ENCODE data around the gene CA9.

DNA sequence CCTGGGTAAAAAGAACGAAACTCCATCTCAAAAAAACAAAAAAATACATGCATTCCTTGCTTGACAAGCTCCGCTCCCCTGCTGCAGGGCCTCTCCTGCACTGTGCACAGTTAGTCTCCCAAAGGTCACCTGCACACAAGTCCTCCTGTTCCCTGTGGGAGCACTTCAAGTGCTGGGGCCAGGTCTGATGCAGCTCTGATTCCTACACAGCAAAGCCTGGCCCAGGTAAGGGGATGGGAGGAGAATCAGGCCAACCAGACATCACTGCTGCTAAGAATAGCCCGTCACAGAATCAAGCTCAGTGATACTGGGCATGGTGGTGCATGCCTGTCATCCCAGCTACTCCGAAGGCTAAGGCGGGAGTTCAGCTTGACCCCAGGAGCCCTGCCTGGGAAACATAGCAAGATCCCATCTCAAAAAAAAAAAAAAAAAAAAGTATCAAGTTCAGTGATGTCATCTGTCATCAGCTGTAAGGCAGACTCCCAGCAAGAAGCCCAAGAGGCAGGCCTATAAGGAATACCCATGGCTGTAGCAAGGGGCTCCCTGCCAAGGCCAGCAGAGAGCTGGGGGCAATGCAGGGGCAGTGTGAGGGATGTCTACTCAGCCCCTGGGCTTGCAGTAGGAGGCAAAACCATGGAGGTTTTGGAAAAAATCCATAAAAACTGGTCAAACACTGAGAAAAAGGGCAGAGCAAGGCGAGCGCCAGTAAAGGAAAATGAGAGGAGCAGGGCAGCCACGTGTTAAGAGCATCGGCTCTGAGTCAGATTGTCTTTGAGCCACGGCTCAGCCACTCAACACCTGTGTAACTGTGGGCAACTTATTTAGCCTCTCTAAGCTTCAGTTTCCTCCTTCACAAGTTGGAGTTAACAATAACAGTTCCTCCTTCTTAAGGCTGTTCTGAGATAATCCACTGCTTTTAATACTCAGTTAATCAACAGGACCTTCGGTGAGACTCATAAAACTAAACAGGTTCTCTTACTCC lies 12.8 kb downstream of the CA9 start:
- TF ChIP-seq, protein P1, sequence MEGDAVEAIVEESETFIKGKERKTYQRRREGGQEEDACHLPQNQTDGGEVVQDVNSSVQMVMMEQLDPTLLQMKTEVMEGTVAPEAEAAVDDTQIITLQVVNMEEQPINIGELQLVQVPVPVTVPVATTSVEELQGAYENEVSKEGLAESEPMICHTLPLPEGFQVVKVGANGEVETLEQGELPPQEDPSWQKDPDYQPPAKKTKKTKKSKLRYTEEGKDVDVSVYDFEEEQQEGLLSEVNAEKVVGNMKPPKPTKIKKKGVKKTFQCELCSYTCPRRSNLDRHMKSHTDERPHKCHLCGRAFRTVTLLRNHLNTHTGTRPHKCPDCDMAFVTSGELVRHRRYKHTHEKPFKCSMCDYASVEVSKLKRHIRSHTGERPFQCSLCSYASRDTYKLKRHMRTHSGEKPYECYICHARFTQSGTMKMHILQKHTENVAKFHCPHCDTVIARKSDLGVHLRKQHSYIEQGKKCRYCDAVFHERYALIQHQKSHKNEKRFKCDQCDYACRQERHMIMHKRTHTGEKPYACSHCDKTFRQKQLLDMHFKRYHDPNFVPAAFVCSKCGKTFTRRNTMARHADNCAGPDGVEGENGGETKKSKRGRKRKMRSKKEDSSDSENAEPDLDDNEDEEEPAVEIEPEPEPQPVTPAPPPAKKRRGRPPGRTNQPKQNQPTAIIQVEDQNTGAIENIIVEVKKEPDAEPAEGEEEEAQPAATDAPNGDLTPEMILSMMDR (IDR thresholded peaks at IDR 0.05; ENCODE audit: insufficient read depth, low read depth, low read length): no peak
- no peak for TF ChIP-seq EZH2 (IDR thresholded peaks at IDR 0.05; ENCODE audit: insufficient read depth, low read length)

Measured in astrocyte (in vitro differentiated cells and primary cell).